Endothelial cell of umbilical vein (primary cell): ENCODE results near the gene LRRFIP2. TPM values are rescaled to one million over a fixed set of nuclear protein-coding genes. Genes with fewer than 3 reads are reported as not detected.

ENCODE experiments used
- BruUV-seq: library from RNA; stranded (reverse); fragments of 400-500 nt; replicated peaks from 2 replicates; lab custom pipeline; 2021; lab: Mats Ljungman, UMichigan
- CTCF ChIA-PET: fragments of 300-600, 350-600 bp; sonication (Branson Sonifier 250); formaldehyde crosslinking; loops from one replicate; lab custom pipeline; 2021; ENCODE audit warnings: antibody characterized with exemption, inconsistent platforms; lab: Charles Lee
- POLR2A ChIA-PET: fragments of 300-600, 350-600 bp; sonication (Branson Sonifier 250); formaldehyde crosslinking; loops from one replicate; lab custom pipeline; 2021; ENCODE audit warnings: antibody characterized with exemption, inconsistent platforms; lab: Charles Lee
- DNase-seq: peaks from one replicate; pipeline ENCODE4 v3.0.0-alpha.2; 2011; ENCODE audit warnings: low read depth, low spot score
- FAIRE-seq: peaks from 2 replicates; lab custom pipeline; 2011; peaks lifted over from hg19 to GRCh38; lab: Jason Lieb, UNC
- H2AFZ ChIP-seq: 2 replicates; pipeline ENCODE4 v1.6.0; 2012; ENCODE audit warnings: low read depth, low read length, control low read depth, inconsistent platforms
- H3K27ac ChIP-seq: 2 replicates; pipeline ENCODE4 v1.5.1; 2011; ENCODE audit warnings: low read depth, mild to moderate bottlenecking, control low read depth, low read length, moderate library complexity; ENCODE audit not compliant: insufficient read depth
- H3K27me3 ChIP-seq, 2 experiments: 2 replicates each; pipeline versions ENCODE4 v1.6.0 to v1.6.1; 2011; ENCODE audit warnings: low read length in 2 of 2, mixed read lengths in 1 of 2; ENCODE audit not compliant: control insufficient read depth in 2 of 2, insufficient read depth in 2 of 2
- H3K36me3 ChIP-seq, 2 experiments: 2 replicates in 1 of 2; 3 replicates in 1 of 2; pipeline ENCODE4 v1.5.1; 2011; ENCODE audit warnings: low read length in 2 of 2, mild to moderate bottlenecking in 1 of 2, moderate library complexity in 1 of 2; ENCODE audit not compliant: control insufficient read depth in 2 of 2, insufficient read depth in 2 of 2; ENCODE audit errors: extremely low read depth in 1 of 2
- H3K4me1 ChIP-seq: 3 replicates; pipeline ENCODE4 v1.5.1; 2011; ENCODE audit warnings: mild to moderate bottlenecking, low read length; ENCODE audit not compliant: control insufficient read depth, insufficient read depth; ENCODE audit errors: extremely low read depth
- H3K4me2 ChIP-seq: 2 replicates; pipeline ENCODE4 v1.6.1; 2011; ENCODE audit warnings: low read length, control low read depth, mixed read lengths; ENCODE audit not compliant: insufficient read depth
- H3K4me3 ChIP-seq, 3 experiments: fragments of 200-600 bp in 1 of 3; sonication (generic), shearing (Covaris generic) in 1 of 3; replicated peaks in 1 of 3; 2 replicates each; pipeline ENCODE4 v1.5.1; 2011 to 2016; ENCODE audit warnings: control low read depth in 3 of 3, low read length in 3 of 3, mild to moderate bottlenecking in 2 of 3, inconsistent platforms in 1 of 3, low read depth in 1 of 3, moderate library complexity in 1 of 3; ENCODE audit not compliant: insufficient read depth in 1 of 3
- H3K79me2 ChIP-seq: 2 replicates; pipeline ENCODE4 v1.6.0; 2012; ENCODE audit warnings: low read length, inconsistent platforms; ENCODE audit not compliant: control insufficient read depth, insufficient read depth
- H3K9ac ChIP-seq: replicated peaks from 2 replicates; pipeline ENCODE3; 2011; ENCODE audit warnings: low read length, control low read depth; ENCODE audit not compliant: insufficient read depth; ENCODE audit errors: extremely low read depth
- H3K9me1 ChIP-seq: replicated peaks from 3 replicates; pipeline ENCODE4 v1.6.0; 2011; ENCODE audit warnings: mild to moderate bottlenecking, low read length; ENCODE audit not compliant: control insufficient read depth, insufficient read depth; ENCODE audit errors: extremely low read depth
- H3K9me3 ChIP-seq: replicated peaks from 2 replicates; pipeline ENCODE4 v1.5.1; 2012; ENCODE audit warnings: low read length, inconsistent platforms; ENCODE audit not compliant: control insufficient read depth, insufficient read depth
- H4K20me1 ChIP-seq: replicated peaks from 2 replicates; pipeline ENCODE3; 2011; ENCODE audit warnings: mild to moderate bottlenecking, low read length; ENCODE audit not compliant: control insufficient read depth, insufficient read depth; ENCODE audit errors: extremely low read depth
- EZH2 ChIP-seq: IDR thresholded peaks from 2 replicates; pipeline ENCODE4 v1.6.1; 2012; ENCODE audit warnings: borderline replicate concordance, low read depth, mild to moderate bottlenecking, moderate library complexity, low read length, inconsistent platforms; ENCODE audit not compliant: severe bottlenecking
- FOS ChIP-seq: IDR thresholded peaks from 2 replicates; pipeline ENCODE4 v1.6.1; 2011; ENCODE audit warnings: mild to moderate bottlenecking, low read length, moderate library complexity, borderline replicate concordance; ENCODE audit not compliant: insufficient read depth
- GATA2 ChIP-seq: IDR thresholded peaks from 2 replicates; pipeline ENCODE4 v1.7.0; 2011; ENCODE audit warnings: low read depth, mild to moderate bottlenecking, moderate library complexity, mixed read lengths, low read length; ENCODE audit not compliant: insufficient read length, insufficient read depth
- JUN ChIP-seq: IDR thresholded peaks from 2 replicates; pipeline ENCODE4 v1.6.1; 2011; ENCODE audit warnings: borderline replicate concordance, low read depth; ENCODE audit not compliant: insufficient read length, insufficient read depth
- MYC ChIP-seq: IDR thresholded peaks from one replicate; pipeline ENCODE4 v1.6.1; 2011; ENCODE audit warnings: mild to moderate bottlenecking, low read depth, low read length
- POLR2A ChIP-seq: IDR thresholded peaks from 2 replicates; pipeline ENCODE4 v1.6.1; 2012; ENCODE audit warnings: low read depth, mild to moderate bottlenecking, control low read depth, low read length
- POLR2AphosphoS5 ChIP-seq: IDR thresholded peaks from 2 replicates; pipeline ENCODE4 v1.6.1; 2012; ENCODE audit warnings: low read depth, mild to moderate bottlenecking, control low read depth, low read length, moderate library complexity; ENCODE audit not compliant: insufficient read depth
- dilution Hi-C: fragments of 300-500 bp; cut with MboI; formaldehyde crosslinking; loops from one replicate; pipeline ENCODE4 v1.15.0; 2019; ENCODE audit warnings: low sequenced_read_pairs; ENCODE audit not compliant: extremely low pct_ligation_motif_present
- intact Hi-C: fragments of 100-400 bp; cut with micrococcal nuclease; formaldehyde crosslinking; loops from one replicate; pipeline ENCODE4 v1.10.0; 2022
- polyA plus RNA-seq, 4 experiments: library from polyadenylated mRNA; depleted of rRNA in 3 of 4; stranded (reverse) in 3 of 4; unstranded in 1 of 4; fragments of >200 nt; gene quantifications; 2 replicates each; pipeline versions ENCODE4 v1.2.1 to v1.2.3, GENCODE V29; 2011 to 2012; ENCODE audit warnings: missing spikeins in 1 of 4
- total RNA-seq: library from RNA; stranded (reverse); gene quantifications from 2 replicates; pipeline ENCODE4 v1.2.3, GENCODE V29; 2021
- TF ChIP-seq, protein P1 (sequence below): IDR thresholded peaks from 2 replicates; pipeline ENCODE4 v1.6.1; 2011; ENCODE audit not compliant: insufficient read depth, insufficient read length
- TF ChIP-seq, protein P2 (sequence below), 2 donors: IDR thresholded peaks; 1 replicate in 1 of 2; 2 replicates in 1 of 2; pipeline ENCODE4 v1.5.1; 2011; ENCODE audit warnings: low read length in 2 of 2, mild to moderate bottlenecking in 2 of 2, moderate library complexity in 2 of 2, control low read depth in 1 of 2, inconsistent platforms in 1 of 2, low read depth in 1 of 2; ENCODE audit not compliant: insufficient read depth in 1 of 2; ENCODE audit errors: extremely low read depth in 1 of 2

Gene LRRFIP2
- total and polyA plus RNA-seq, 2 donors (not counting 3 experiments of a cell fraction or from before 2014, with no cell fraction given), result 20.8 to 78.9 TPM

DNA sequence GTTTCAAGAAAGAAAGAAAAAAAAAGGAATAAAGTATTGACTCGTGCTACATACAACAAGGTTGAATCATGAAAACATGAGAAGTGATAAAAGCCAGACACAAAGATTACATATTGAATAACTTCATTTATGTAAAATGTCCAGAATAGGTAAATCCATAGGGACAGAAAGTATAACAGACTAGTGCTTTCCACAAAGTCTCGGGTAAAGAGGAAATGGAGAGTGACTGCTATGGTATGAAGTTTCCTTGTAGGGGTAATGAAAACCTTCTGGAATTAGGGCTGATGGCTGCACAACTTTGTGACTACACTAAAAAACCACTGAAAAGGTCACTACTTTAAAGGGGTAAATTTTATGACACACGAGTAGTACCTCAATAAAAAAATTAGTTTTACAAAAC, 13.0 kb downstream of the LRRFIP2 start:
- BruUV-seq, result no TSS peak
- no peak overlapping the region for H3K4me3 ChIP-seq

More for the DNA sequence above, 13.0 kb downstream of the LRRFIP2 start:
- DNase-seq (no peak), FAIRE-seq (no peak)
- peaks cover 0 to 2% of the 10 kb centered on the region in 2 experiments for H3K36me3 ChIP-seq
- no peak for TF ChIP-seq EZH2
- no peak for TF ChIP-seq FOS
- no peak for TF ChIP-seq POLR2AphosphoS5
- TF ChIP-seq POLR2A, result no peak
- no peak for TF ChIP-seq JUN
- TF ChIP-seq, protein P1, sequence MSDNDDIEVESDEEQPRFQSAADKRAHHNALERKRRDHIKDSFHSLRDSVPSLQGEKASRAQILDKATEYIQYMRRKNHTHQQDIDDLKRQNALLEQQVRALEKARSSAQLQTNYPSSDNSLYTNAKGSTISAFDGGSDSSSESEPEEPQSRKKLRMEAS, result no peak
- TF ChIP-seq, protein P2, sequence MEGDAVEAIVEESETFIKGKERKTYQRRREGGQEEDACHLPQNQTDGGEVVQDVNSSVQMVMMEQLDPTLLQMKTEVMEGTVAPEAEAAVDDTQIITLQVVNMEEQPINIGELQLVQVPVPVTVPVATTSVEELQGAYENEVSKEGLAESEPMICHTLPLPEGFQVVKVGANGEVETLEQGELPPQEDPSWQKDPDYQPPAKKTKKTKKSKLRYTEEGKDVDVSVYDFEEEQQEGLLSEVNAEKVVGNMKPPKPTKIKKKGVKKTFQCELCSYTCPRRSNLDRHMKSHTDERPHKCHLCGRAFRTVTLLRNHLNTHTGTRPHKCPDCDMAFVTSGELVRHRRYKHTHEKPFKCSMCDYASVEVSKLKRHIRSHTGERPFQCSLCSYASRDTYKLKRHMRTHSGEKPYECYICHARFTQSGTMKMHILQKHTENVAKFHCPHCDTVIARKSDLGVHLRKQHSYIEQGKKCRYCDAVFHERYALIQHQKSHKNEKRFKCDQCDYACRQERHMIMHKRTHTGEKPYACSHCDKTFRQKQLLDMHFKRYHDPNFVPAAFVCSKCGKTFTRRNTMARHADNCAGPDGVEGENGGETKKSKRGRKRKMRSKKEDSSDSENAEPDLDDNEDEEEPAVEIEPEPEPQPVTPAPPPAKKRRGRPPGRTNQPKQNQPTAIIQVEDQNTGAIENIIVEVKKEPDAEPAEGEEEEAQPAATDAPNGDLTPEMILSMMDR (IDR thresholded peaks at IDR 0.05; ENCODE audit: extremely low read depth in 1 of 2, insufficient read depth in 1 of 2, low read depth in 1 of 2, low read length in 2 of 2), result no peak
- TF ChIP-seq MYC, result no peak
- no peak for TF ChIP-seq GATA2
- CTCF ChIA-PET, result no interaction called here
- H3K79me2 ChIP-seq, result peaks cover 51% of the 10 kb centered on the region
- intact Hi-C loops (no loop called here), dilution Hi-C loops (no loop called here)
- POLR2A ChIA-PET, result interaction anchor here (0.7 kb wide), 1 partner anchor 119 kb away, joined by 3 read pairs; no protein-coding TSS in a partner anchor
- H4K20me1 ChIP-seq, result no peaks in the 10 kb centered on the region
- no peaks in the 10 kb centered on the region for H3K9me3 ChIP-seq
- H2AFZ ChIP-seq, result no peak overlapping the region
- H3K4me2 ChIP-seq, result no peak overlapping the region
- no peak overlapping the region for H3K27ac ChIP-seq
- peaks cover 13% of the 10 kb centered on the region for H3K4me1 ChIP-seq
- no peaks in the 10 kb centered on the region for H3K27me3 ChIP-seq
- H3K9me1 ChIP-seq, result no peaks in the 10 kb centered on the region
- H3K9ac ChIP-seq, result no peak overlapping the region
